GM19193 (cell line): ENCODE measurements around the gene TFAP2B.

Experiments
- POLR2A ChIP-seq: IDR thresholded peaks from 4 replicates; pipeline ENCODE4 v1.6.1; 2011; ENCODE audit not compliant: insufficient read depth, insufficient read length; ENCODE audit errors: extremely low read depth

TFAP2B gene

GRCh38 chr6:50840112-50840810 is 21.6 kb downstream of the TFAP2B start:
- no peak for TF ChIP-seq POLR2A

GRCh38 chr6:50840811-50841192 is 22.1 kb downstream of the TFAP2B start:
- TF ChIP-seq POLR2A = no peak

GRCh38 chr6:50842446-50842845 is 23.8 kb downstream of the TFAP2B start:
- no peak for TF ChIP-seq POLR2A

GRCh38 chr6:50842861-50843384 is 24.3 kb downstream of the TFAP2B start:
- no peak for TF ChIP-seq POLR2A

GRCh38 chr6:50843842-50844241 is 25.2 kb downstream of the TFAP2B start:
- no peak for TF ChIP-seq POLR2A

- no peak for TF ChIP-seq POLR2A
Measured at GRCh38 chr6:50845499-50846143, 26.9 kb downstream of the TFAP2B start.

- TF ChIP-seq POLR2A = no peak
Measured at GRCh38 chr6:50846144-50846851, 27.6 kb downstream of the TFAP2B start.

- no peak for TF ChIP-seq POLR2A
Measured at GRCh38 chr6:50846852-50847155, 28.1 kb downstream of the TFAP2B start.

GRCh38 chr6:50847890-50848594 is 29.4 kb downstream of the TFAP2B start:
- TF ChIP-seq POLR2A = no peak

- no peak for TF ChIP-seq POLR2A
Measured at GRCh38 chr6:50848989-50849795, 30.5 kb downstream of the TFAP2B start.

- no peak for TF ChIP-seq POLR2A
Measured at GRCh38 chr6:50849796-50850180, 31.1 kb downstream of the TFAP2B start.

- no peak for TF ChIP-seq POLR2A
Measured at GRCh38 chr6:50850223-50851048, 31.8 kb downstream of the TFAP2B start.

GRCh38 chr6:50851049-50851845 is 32.6 kb downstream of the TFAP2B start:
- TF ChIP-seq POLR2A = no peak

- TF ChIP-seq POLR2A = no peak
Measured at GRCh38 chr6:50853939-50854338, 35.3 kb downstream of the TFAP2B start.

GRCh38 chr6:50861692-50862091 is 43.0 kb downstream of the TFAP2B start:
- TF ChIP-seq POLR2A = no peak
